Spleen (tissue), 7 donors: Measurements from ENCODE around the gene RPL14.

Source experiments
- CTCF ChIP-seq, 11 experiments: fragments of 200-600 bp in 7 of 11; fragments of 450-650 bp in 4 of 11; sonication (generic) in 4 of 11; IDR thresholded peaks in 8 of 11; conservative IDR thresholded peaks in 3 of 11; 1 replicate in 7 of 11; 2 replicates in 4 of 11; pipeline versions ENCODE4 v1.4.0 to v1.8.0; 2016 to 2021; ENCODE audit warnings: antibody characterized with exemption in 11 of 11, inconsistent platforms in 4 of 11, mild to moderate bottlenecking in 1 of 11
- POLR2A ChIP-seq, 3 donors: fragments of 450-650 bp; IDR thresholded peaks; one replicate each; pipeline ENCODE4 v1.5.1; 2017; ENCODE audit warnings: antibody characterized with exemption in 3 of 3, mild to moderate bottlenecking in 1 of 3
- POLR2AphosphoS5 ChIP-seq, 3 donors: sonication (generic); formaldehyde crosslinking; IDR thresholded peaks; one replicate each; pipeline ENCODE4 v1.5.1; 2017; ENCODE audit warnings: antibody characterized with exemption in 3 of 3
- donor health status: DM: no; HTN: no; CAD: no; lungs with moderate emphysema.
- donor health status: DM: no; HTN: no; CAD: no.
- donor health status: DM: no; HTN: no; CAD: no.

GRCh38 chr3:40453933-40454332 is 3.2 kb upstream of the RPL14 start:
- TF ChIP-seq CTCF (IDR thresholded peaks at IDR 0.05 in 8 of 11, conservative IDR thresholded peaks at IDR 0.05 in 3 of 11) (no peak), POLR2A (IDR thresholded peaks at IDR 0.05) (no peak), POLR2AphosphoS5 (IDR thresholded peaks at IDR 0.05) (no peak)
